OCI-LY3 (cell line): ENCODE data around the gene HTR3A.

ENCODE experiments used
- H2AFZ ChIP-seq: fragments of 200-600, 300-600 bp; shearing (Covaris generic); 2 replicates; pipeline ENCODE4 v1.6.0; 2014; ENCODE audit warnings: antibody characterized with exemption, low read depth, low read length
- H3K27ac ChIP-seq: fragments of 200-600, 300-600 bp; sonication (generic); 2 replicates; pipeline ENCODE4 v1.5.1; 2014; ENCODE audit warnings: mild to moderate bottlenecking, low read length, moderate library complexity, mixed read lengths
- H3K27me3 ChIP-seq: fragments of 200-600, 300-600 bp; sonication (generic); 2 replicates; pipeline ENCODE4 v1.6.1; 2014; ENCODE audit warnings: low read depth, low read length, mixed read lengths
- H3K36me3 ChIP-seq: fragments of 200-600, 300-600 bp; sonication (generic); replicated peaks from 2 replicates; pipeline ENCODE3; 2014; ENCODE audit warnings: low read depth, low read length, mixed read lengths
- H3K4me1 ChIP-seq: fragments of 300-600, 200-600 bp; sonication (generic); 2 replicates; pipeline ENCODE4 v1.6.1; 2014; ENCODE audit warnings: low read length, mixed read lengths
- H3K4me2 ChIP-seq: fragments of 200-600, 300-600 bp; sonication (generic); 2 replicates; pipeline ENCODE4 v1.6.1; 2014; ENCODE audit warnings: low read length, mixed read lengths
- H3K4me3 ChIP-seq: fragments of 300-600, 200-600 bp; sonication (generic); 2 replicates; pipeline ENCODE4 v1.5.1; 2014; ENCODE audit warnings: antibody characterized with exemption, mild to moderate bottlenecking, low read length, moderate library complexity
- H3K79me2 ChIP-seq: fragments of 300-600, 200-600 bp; shearing (Covaris generic); 2 replicates; pipeline ENCODE4 v1.6.1; 2014; ENCODE audit warnings: mild to moderate bottlenecking, low read length, mixed read lengths
- H3K9ac ChIP-seq: fragments of 300-600, 200-600 bp; shearing (Covaris generic); 2 replicates; pipeline ENCODE4 v1.6.0; 2014; ENCODE audit warnings: mild to moderate bottlenecking, low read length, moderate library complexity
- H3K9me3 ChIP-seq: fragments of 200-600, 300-600 bp; shearing (Covaris generic); 2 replicates; pipeline ENCODE4 v1.6.1; 2014; ENCODE audit warnings: low read length, mixed read lengths; ENCODE audit not compliant: insufficient read depth
- H4K20me1 ChIP-seq: fragments of 200-600, 300-600 bp; sonication (generic); 2 replicates; pipeline ENCODE4 v1.6.1; 2016; ENCODE audit warnings: low read length, mixed read lengths; ENCODE audit not compliant: insufficient read depth
- CTCF ChIP-seq: fragments of 200-600, 300-600 bp; sonication (generic); IDR thresholded peaks from 2 replicates; pipeline ENCODE4 v1.5.1; 2014; ENCODE audit warnings: antibody characterized with exemption, low read length, low read depth
- EZH2phosphoT487 ChIP-seq: fragments of 200-600 bp; shearing (Covaris generic); IDR thresholded peaks from 2 replicates; pipeline ENCODE4 v1.6.1; 2018; ENCODE audit warnings: antibody characterized with exemption, mixed run types, low read depth

HTR3A gene

GRCh38 chr11:114031246-114031966 lies 56.5 kb downstream of the HTR3A start:
- Histone ChIP-seq H3K27me3 (peaks cover 37% of the 10 kb centered on the region), H3K4me1 (no peaks in the 10 kb centered on the region), H3K9ac (no peak overlapping the region), H3K79me2 (no peaks in the 10 kb centered on the region), H3K4me2 (no peak overlapping the region), H3K27ac (no peak overlapping the region), H4K20me1 (no peaks in the 10 kb centered on the region), H3K9me3 (no peaks in the 10 kb centered on the region), H2AFZ (no peak overlapping the region), H3K4me3 (no peak overlapping the region), H3K36me3 (no peaks in the 10 kb centered on the region)
- TF ChIP-seq CTCF (no peak), EZH2phosphoT487 (no peak)

DNA sequence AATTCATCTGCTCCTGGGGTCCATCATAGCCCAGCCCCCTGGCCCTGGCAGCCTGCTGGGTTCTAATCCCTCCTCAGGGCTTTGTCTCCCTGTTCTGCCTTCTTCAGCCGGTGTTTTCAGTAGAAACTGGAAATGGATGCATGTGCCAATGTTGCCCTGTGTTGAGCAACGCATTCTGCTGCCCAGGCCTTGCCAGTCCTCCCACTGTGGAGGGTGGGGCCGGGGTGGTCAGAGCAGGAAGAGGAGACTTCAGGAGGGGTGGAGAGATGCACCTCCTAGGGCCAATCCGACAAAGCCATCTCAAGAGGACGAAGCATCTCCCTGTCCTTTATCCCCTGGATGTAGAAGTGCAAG lies 57.0 kb downstream of the HTR3A start:
- no peaks in the 10 kb centered on the region for H3K9me3 ChIP-seq
- H3K9ac ChIP-seq = no peak overlapping the region
- no peaks in the 10 kb centered on the region for H3K79me2 ChIP-seq
- peaks cover 32% of the 10 kb centered on the region for H3K27me3 ChIP-seq
- no peak overlapping the region for H3K27ac ChIP-seq
- H2AFZ ChIP-seq = no peak overlapping the region
- TF ChIP-seq CTCF (no peak), EZH2phosphoT487 (no peak)
- H3K4me2 ChIP-seq = no peak overlapping the region
- H3K4me3 ChIP-seq = no peak overlapping the region
- no peaks in the 10 kb centered on the region for H3K4me1 ChIP-seq
- H4K20me1 ChIP-seq = no peaks in the 10 kb centered on the region
- H3K36me3 ChIP-seq = no peaks in the 10 kb centered on the region

DNA sequence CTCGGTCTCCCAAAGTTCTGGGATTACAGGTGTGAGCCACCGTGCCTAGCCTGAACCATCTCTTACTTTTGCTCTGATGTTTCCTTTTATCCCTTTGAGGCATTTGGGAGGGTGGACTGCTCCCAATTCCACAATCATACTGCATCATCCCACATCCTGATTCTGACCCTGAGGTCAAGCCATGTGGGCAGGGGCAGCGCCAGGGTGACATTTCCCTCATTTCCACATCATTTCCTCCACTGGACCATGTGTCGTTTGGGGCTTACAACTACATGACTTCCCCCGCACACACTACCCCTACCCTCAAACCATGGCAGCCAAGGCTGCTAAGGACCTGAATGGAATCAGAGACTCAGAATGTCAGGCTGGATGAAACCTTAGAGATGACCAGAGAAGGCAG lies 58.2 kb downstream of the HTR3A start:
- Histone ChIP-seq H4K20me1 (no peaks in the 10 kb centered on the region), H3K4me3 (no peak overlapping the region), H3K79me2 (no peaks in the 10 kb centered on the region), H3K36me3 (no peaks in the 10 kb centered on the region), H3K27ac (no peak overlapping the region), H3K9ac (no peak overlapping the region), H3K27me3 (peaks cover 28% of the 10 kb centered on the region), H3K4me2 (no peak overlapping the region), H3K4me1 (no peaks in the 10 kb centered on the region), H3K9me3 (no peaks in the 10 kb centered on the region), H2AFZ (no peak overlapping the region)
- TF ChIP-seq EZH2phosphoT487 (no peak), CTCF (no peak)

DNA sequence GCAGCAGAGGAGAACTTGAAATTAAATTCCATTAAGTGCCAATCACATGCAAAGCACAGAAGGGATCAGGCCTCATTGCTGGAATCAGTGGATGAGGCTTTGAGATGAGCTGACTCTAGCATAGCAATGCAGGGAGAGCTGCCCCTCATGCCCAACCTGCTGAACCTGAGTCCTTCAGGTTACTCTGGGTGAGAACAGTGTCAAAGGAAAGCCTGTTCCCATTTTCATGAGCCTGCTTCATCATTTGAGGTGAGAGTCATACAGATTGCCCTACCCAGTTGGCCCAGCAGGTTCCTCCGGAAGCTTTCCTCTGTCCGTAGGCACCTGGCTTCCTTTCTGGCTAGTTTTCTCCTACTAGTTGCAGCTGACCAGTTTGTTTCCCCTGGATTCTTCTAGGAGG lies 58.7 kb downstream of the HTR3A start:
- Histone ChIP-seq H3K27me3 (peaks cover 25% of the 10 kb centered on the region), H3K27ac (no peak overlapping the region), H3K9ac (no peak overlapping the region)

More for the DNA sequence above, 58.7 kb downstream of the HTR3A start:
- Histone ChIP-seq H3K4me1 (no peaks in the 10 kb centered on the region), H3K4me3 (no peak overlapping the region), H3K4me2 (no peak overlapping the region), H4K20me1 (no peaks in the 10 kb centered on the region), H3K36me3 (no peaks in the 10 kb centered on the region), H3K9me3 (no peaks in the 10 kb centered on the region), H2AFZ (no peak overlapping the region), H3K79me2 (no peaks in the 10 kb centered on the region)
- TF ChIP-seq EZH2phosphoT487 = no peak
- TF ChIP-seq CTCF = no peak
